ENCODE data around the gene NRSN2. TPM values are rescaled to one million over a fixed set of nuclear protein-coding genes. Genes with fewer than 3 reads are reported as not detected.

NRSN2 gene, protein sequence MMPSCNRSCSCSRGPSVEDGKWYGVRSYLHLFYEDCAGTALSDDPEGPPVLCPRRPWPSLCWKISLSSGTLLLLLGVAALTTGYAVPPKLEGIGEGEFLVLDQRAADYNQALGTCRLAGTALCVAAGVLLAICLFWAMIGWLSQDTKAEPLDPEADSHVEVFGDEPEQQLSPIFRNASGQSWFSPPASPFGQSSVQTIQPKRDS
- 18.9 and 22.7 TPM in 2 replicates for total RNA-seq (2021)
- long read RNA-seq, transcript NRSN2-202 (4 exons, 2,088 nt), result major isoform, 46 of 69 reads
- long read RNA-seq, partial matches to known transcripts, result 4 of 69 reads
- long read RNA-seq, other reads (novel, unspliced or antisense), result 14 of 69 reads

DNA sequence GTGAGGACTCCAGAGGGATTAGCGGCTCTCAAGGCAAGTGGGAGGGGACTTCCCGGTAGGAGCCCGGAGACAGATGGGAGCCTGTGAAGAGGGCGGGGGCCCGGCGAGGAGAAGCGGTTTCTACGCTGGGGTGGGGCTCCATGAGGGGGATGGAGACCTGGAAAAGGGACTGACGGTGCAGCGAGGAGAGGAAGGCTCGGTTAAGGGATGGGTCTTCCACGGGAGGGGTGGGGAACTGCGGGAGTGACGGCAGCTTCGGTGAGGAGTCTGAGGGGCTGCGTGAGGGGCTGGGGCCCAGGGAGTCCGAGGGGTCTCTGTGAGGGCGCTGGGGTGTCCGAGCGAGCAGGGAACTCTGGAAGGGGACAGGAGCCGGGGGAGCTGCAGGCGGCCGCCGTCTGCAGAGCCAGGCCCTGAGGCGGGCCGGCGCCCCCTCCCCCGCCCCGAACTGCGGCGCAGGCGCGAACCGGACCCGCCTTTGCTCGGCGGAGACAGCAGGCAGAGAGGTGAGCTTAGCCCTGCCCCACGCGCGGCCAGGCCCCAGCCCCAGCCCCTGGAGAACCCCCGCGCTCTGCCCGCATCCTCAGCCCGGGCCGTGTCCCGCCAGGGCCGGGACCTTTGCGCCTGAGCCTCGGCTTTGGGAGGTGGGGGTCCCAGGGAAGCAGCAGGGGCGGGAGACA is at the start of gene NRSN2:
TSS of gene NRSN2 (plus strand) at position 472 of the 677 bp plus-strand sequence. CDS start 2,533 bp downstream, outside the sequence.
- H3K4ac ChIP-seq (ENCODE audit: low read depth, low read length), result no peak within 1 kb of the TSS
- no peak within 1 kb of the TSS for H3K23ac ChIP-seq (ENCODE audit: insufficient read length, low read depth, low read length)
- H3K9me3 ChIP-seq (ENCODE audit: control insufficient read depth, low read depth, low read length), result no peaks in the 10 kb centered on the region
- no peak within 1 kb of the TSS for H4K91ac ChIP-seq (ENCODE audit: insufficient read length, low read depth, low read length)
- no peak within 1 kb of the TSS for H2BK5ac ChIP-seq (ENCODE audit: insufficient read length, low read length)
- H3K18ac ChIP-seq (ENCODE audit: insufficient read length, low read depth, low read length), result peak within 1 kb of the TSS; percentile 64
- no peaks in the 10 kb centered on the region for H3K79me1 ChIP-seq (ENCODE audit: insufficient read depth, low read depth, low read length, poor library complexity, severe bottlenecking)
- TF ChIP-seq, protein P1, sequence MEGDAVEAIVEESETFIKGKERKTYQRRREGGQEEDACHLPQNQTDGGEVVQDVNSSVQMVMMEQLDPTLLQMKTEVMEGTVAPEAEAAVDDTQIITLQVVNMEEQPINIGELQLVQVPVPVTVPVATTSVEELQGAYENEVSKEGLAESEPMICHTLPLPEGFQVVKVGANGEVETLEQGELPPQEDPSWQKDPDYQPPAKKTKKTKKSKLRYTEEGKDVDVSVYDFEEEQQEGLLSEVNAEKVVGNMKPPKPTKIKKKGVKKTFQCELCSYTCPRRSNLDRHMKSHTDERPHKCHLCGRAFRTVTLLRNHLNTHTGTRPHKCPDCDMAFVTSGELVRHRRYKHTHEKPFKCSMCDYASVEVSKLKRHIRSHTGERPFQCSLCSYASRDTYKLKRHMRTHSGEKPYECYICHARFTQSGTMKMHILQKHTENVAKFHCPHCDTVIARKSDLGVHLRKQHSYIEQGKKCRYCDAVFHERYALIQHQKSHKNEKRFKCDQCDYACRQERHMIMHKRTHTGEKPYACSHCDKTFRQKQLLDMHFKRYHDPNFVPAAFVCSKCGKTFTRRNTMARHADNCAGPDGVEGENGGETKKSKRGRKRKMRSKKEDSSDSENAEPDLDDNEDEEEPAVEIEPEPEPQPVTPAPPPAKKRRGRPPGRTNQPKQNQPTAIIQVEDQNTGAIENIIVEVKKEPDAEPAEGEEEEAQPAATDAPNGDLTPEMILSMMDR (conservative IDR thresholded peaks at IDR 0.05), result no peak
- no peak within 1 kb of the TSS for H2AK5ac ChIP-seq (ENCODE audit: insufficient read length, low read length)
- Mint-ChIP-seq H3K4me1 (peaks cover 15 to 23% of the 10 kb centered on the region in 2 experiments), H3K9me3 (no peaks in the 10 kb centered on the region; a peak in 1 of 5 replicates), H3K36me3 (ENCODE audit: insufficient read depth in 1 of 3, low read depth in 3 of 3) (peaks cover 2 to 4% (median 4%) of the 10 kb centered on the region in 3 experiments; a peak in 6 of 7 replicates), H3K27ac (peak within 1 kb of the TSS; percentile 77 to 96 (median 91); a peak in 5 of 7 replicates), H3K4me3 (peak within 1 kb of the TSS; percentile 86 to 89), H3K27me3 (ENCODE audit: low read depth) (peaks cover 21% of the 10 kb centered on the region)
- no peak within 1 kb of the TSS for H3T11ph ChIP-seq (ENCODE audit: low read length)
- peak within 1 kb of the TSS; percentile 11 for H3K27ac ChIP-seq (ENCODE audit: insufficient read length, low read depth, low read length)
- H3K56ac ChIP-seq (ENCODE audit: insufficient read length, low read depth, low read length), result no peak within 1 kb of the TSS
- H4K8ac ChIP-seq (replicated peaks; ENCODE audit: insufficient read length, low read depth, low read length), result no peak within 1 kb of the TSS
- H2BK15ac ChIP-seq (ENCODE audit: low read depth, low read length), result no peak within 1 kb of the TSS
- H3K79me2 ChIP-seq (ENCODE audit: insufficient read depth, low read length), result no peaks in the 10 kb centered on the region
- H3K4me2 ChIP-seq (ENCODE audit: insufficient read depth, insufficient read length, low read length), result peak within 1 kb of the TSS; percentile 98
- no peaks in the 10 kb centered on the region for H4K20me1 ChIP-seq (ENCODE audit: control insufficient read depth, insufficient read depth, insufficient read length)
- H3K9ac ChIP-seq (ENCODE audit: extremely low read depth, insufficient read length, low read length), result peak within 1 kb of the TSS; percentile 28
- no peak within 1 kb of the TSS for H4K5ac ChIP-seq (ENCODE audit: insufficient read length, low read depth, low read length)
- no CpG with 5 or more reads among the region's 50 CpGs for WGBS (ENCODE audit: extremely low coverage, insufficient read length, low lambda C conversion rate)
- peak within 1 kb of the TSS; percentile 69 for H3K14ac ChIP-seq (ENCODE audit: insufficient read depth, low read length)
- H3K27me3 ChIP-seq (ENCODE audit: insufficient read depth, low read length), result no peaks in the 10 kb centered on the region
- H2AFZ ChIP-seq (ENCODE audit: low read length), result no peak within 1 kb of the TSS
- no peak within 1 kb of the TSS for H2BK20ac ChIP-seq (ENCODE audit: low read depth, low read length, poor library complexity, severe bottlenecking)
- H2BK120ac ChIP-seq (ENCODE audit: low read depth, low read length, poor library complexity, severe bottlenecking), result no peak within 1 kb of the TSS
- H3K4me1 ChIP-seq (ENCODE audit: insufficient read depth, low read length), result no peaks in the 10 kb centered on the region; the same call in 1 of the 2 replicates
- H2BK12ac ChIP-seq (ENCODE audit: insufficient read length, low read depth, low read length), result no peak within 1 kb of the TSS
- peak; percentile 66 for DNase-seq
- peaks cover 18% of the 10 kb centered on the region for H3K23me2 ChIP-seq (ENCODE audit: insufficient read length, low read depth, low read length, poor library complexity, severe bottlenecking)
